ENCODE results near the gene JUP. TPM values are rescaled to one million over a fixed set of nuclear protein-coding genes. Genes with fewer than 3 reads are reported as not detected.

The JUP gene
- total RNA-seq, 2 experiments from 2014 or later: 0.77 to 0.99 TPM

GRCh38 chr17:41801374-41802271, 15.1 kb upstream of the JUP start:
- POLR2A ChIA-PET: no interaction called here
- H3K27me3 Mint-ChIP-seq: no peaks in the 10 kb centered on the region
- CTCF ChIA-PET: interaction anchor here (0.6 to 1.7 kb wide), 23 partner anchors 10 to 1954 kb away, joined by 3 to 8 read pairs (median 3); partner anchors contain the start of genes JUP, KLHL11 and P3H4
- no peaks in the 10 kb centered on the region for H3K9me3 Mint-ChIP-seq
- H3K4me3 Mint-ChIP-seq: no peak overlapping the region
- peaks cover 11% of the 10 kb centered on the region for H3K4me1 Mint-ChIP-seq
- H3K27ac Mint-ChIP-seq: no peak overlapping the region
- peak; percentile 77 for DNase-seq
- H3K36me3 Mint-ChIP-seq (ENCODE audit: low read depth): no peaks in the 10 kb centered on the region

GRCh38 chr17:41800601-41801373, 14.3 kb upstream of the JUP start:
- H3K4me3 Mint-ChIP-seq: no peak overlapping the region
- peaks cover 11% of the 10 kb centered on the region for H3K4me1 Mint-ChIP-seq
- H3K27me3 Mint-ChIP-seq: no peaks in the 10 kb centered on the region
- ChIA-PET CTCF (interaction anchor here (0.6 to 1.7 kb wide), 11 partner anchors 10 to 233 kb away, joined by 3 to 8 read pairs (median 3); partner anchors contain the start of genes JUP and P3H4), POLR2A (interaction anchor here (0.6 kb wide), 1 partner anchor 233 kb away, joined by 3 read pairs; no protein-coding TSS in a partner anchor)
- H3K27ac Mint-ChIP-seq: no peak overlapping the region
- no peaks in the 10 kb centered on the region for H3K36me3 Mint-ChIP-seq (ENCODE audit: low read depth)
- no peak for DNase-seq
- H3K9me3 Mint-ChIP-seq: no peaks in the 10 kb centered on the region

DNA sequence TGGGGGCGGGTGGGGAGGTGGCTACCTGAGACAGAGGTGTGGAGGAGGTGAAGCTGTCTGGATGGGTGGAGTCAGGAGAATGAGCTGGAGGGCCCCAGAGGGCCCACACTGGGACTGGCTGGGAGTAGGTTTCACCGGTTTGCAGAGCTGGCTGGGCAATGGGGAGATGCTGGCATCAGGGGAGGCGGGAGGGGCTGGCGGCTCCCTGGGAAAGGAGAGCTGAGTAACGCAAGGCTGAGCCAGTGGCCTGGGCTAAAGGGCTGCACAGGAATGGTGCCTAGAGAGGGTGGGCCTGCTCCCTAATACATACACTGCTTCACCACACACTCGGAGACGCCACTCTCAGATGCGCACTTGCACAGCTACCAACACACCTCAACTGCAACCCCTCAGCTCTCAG, 12.9 kb upstream of the JUP start:
- ChIA-PET CTCF (interaction anchor here (1.0 to 1.4 kb wide), 5 partner anchors 9 to 69 kb away, joined by 3 to 5 read pairs (median 3); no protein-coding TSS in a partner anchor), POLR2A (no interaction called here)
- no peaks in the 10 kb centered on the region for H3K9me3 Mint-ChIP-seq
- no peak overlapping the region for H3K27ac Mint-ChIP-seq
- no peaks in the 10 kb centered on the region for H3K27me3 Mint-ChIP-seq
- H3K36me3 Mint-ChIP-seq (ENCODE audit: low read depth): no peaks in the 10 kb centered on the region
- no peak for DNase-seq
- H3K4me3 Mint-ChIP-seq: no peak overlapping the region
- peaks cover 11% of the 10 kb centered on the region for H3K4me1 Mint-ChIP-seq

GRCh38 chr17:41797377-41797776, 10.9 kb upstream of the JUP start:
- Mint-ChIP-seq H3K27ac (no peak overlapping the region), H3K36me3 (ENCODE audit: low read depth) (no peaks in the 10 kb centered on the region), H3K27me3 (no peaks in the 10 kb centered on the region), H3K4me3 (no peak overlapping the region), H3K9me3 (no peaks in the 10 kb centered on the region), H3K4me1 (peaks cover 14% of the 10 kb centered on the region)
- ChIA-PET POLR2A (no interaction called here), CTCF (no interaction called here)
- DNase-seq: no peak

GRCh38 chr17:41796121-41796895, 9.8 kb upstream of the JUP start:
- CTCF ChIA-PET: interaction anchor here (0.6 to 1.0 kb wide), 2 partner anchors 10 to 150 kb away, joined by 3 to 4 read pairs; partner anchors contain the start of gene JUP

DNA sequence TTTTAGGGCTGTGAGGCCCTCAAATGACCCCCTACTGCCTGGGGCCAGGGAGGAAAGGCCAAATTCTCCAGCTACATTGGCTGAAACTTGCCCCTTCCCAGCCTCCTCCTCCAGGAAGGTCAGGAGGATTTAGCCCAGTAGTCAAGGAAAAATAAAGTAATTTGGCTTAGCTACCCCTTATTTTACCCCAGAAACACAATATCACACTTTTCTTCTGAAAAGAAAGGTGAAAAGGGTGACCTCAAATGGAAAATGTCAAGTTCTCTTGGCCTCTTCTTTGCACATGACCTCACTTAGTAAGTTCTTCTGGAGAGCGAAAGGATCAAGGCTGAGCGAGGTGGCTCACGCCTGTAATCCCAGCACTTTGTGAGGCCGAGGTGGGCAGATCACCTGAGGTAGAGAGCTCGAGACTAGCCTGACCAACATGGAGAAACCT, 8.0 kb upstream of the JUP start:
- Mint-ChIP-seq H3K9me3 (no peaks in the 10 kb centered on the region), H3K36me3 (ENCODE audit: low read depth) (no peaks in the 10 kb centered on the region), H3K27me3 (no peaks in the 10 kb centered on the region), H3K27ac (no peak overlapping the region), H3K4me3 (no peak overlapping the region), H3K4me1 (peaks cover 14% of the 10 kb centered on the region)
- POLR2A ChIA-PET: interaction anchor here (0.6 kb wide), 1 partner anchor 106 kb away, joined by 3 read pairs; no protein-coding TSS in a partner anchor
- CTCF ChIA-PET: interaction anchor here (0.7 kb wide), 2 partner anchors 10 to 371 kb away, joined by 3 read pairs; no protein-coding TSS in a partner anchor
- no peak for DNase-seq

More at GRCh38 chr17:41796121-41796895, 9.8 kb upstream of the JUP start:
- POLR2A ChIA-PET: no interaction called here
- H3K27me3 Mint-ChIP-seq: no peaks in the 10 kb centered on the region
- no peak overlapping the region for H3K27ac Mint-ChIP-seq
- H3K36me3 Mint-ChIP-seq (ENCODE audit: low read depth): no peaks in the 10 kb centered on the region
- H3K4me1 Mint-ChIP-seq: peaks cover 14% of the 10 kb centered on the region
- H3K9me3 Mint-ChIP-seq: no peaks in the 10 kb centered on the region
- H3K4me3 Mint-ChIP-seq: no peak overlapping the region
- no peak for DNase-seq

GRCh38 chr17:41793784-41794539, 7.5 kb upstream of the JUP start:
- ChIA-PET POLR2A (interaction anchor here (0.6 kb wide), 1 partner anchor 106 kb away, joined by 3 read pairs; no protein-coding TSS in a partner anchor), CTCF (interaction anchor here (0.7 kb wide), 2 partner anchors 9 to 372 kb away, joined by 3 read pairs; no protein-coding TSS in a partner anchor)
- no peak for DNase-seq
- H3K9me3 Mint-ChIP-seq: no peaks in the 10 kb centered on the region
- no peaks in the 10 kb centered on the region for H3K36me3 Mint-ChIP-seq (ENCODE audit: low read depth)
- H3K4me3 Mint-ChIP-seq: no peak overlapping the region
- H3K27ac Mint-ChIP-seq: no peak overlapping the region
- H3K4me1 Mint-ChIP-seq: peaks cover 17% of the 10 kb centered on the region
- peaks cover 3% of the 10 kb centered on the region for H3K27me3 Mint-ChIP-seq

DNA sequence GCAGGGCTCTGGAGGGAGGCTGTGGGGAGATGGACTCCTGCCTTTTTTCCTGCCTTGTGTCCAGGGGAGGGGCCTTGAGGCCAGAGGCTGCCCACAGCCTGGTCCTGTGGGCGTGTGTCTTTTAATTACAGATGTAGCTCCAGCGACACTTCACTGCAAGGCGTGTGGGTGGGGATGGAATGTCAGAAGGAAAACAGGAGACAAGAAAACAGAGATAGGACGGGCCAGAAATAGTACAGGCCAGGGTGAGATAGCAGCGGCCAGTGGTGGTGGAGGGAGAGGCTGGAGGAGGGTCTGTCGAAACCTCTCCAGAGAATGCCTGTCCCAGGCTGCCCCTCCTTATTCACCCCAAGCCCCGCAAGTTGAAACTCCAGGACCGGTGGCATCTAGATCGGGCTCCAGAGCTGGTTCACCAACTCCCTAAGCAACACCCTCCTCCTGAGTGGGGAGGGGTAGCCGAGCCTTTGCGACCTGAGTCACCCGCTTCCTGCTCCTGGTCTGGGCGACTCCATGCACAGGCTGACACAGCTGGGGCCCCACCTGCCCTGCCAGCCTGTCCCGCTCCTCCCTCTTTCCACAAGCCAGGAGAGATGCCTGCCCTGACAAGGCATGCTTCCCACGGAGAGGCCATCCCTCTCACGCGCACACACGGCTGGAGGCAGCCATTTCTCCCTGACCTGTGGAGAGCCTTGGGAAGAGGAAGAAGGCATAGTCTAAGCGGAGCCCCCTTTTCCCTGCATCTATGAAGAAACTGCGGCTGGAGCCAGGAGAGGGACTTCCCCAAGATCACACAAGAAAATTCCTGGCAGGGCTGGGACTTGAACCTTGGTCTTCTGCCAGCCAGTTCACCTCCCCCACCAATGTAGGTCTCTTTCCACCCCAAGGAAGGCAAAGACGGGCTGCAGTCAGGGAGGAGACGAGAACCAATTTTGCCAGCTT, 6.6 kb upstream of the JUP start:
- CTCF ChIA-PET: no interaction called here
- no peak overlapping the region for H3K4me3 Mint-ChIP-seq
- peaks cover 7% of the 10 kb centered on the region for H3K27me3 Mint-ChIP-seq
- peaks cover 24% of the 10 kb centered on the region for H3K4me1 Mint-ChIP-seq
- no peaks in the 10 kb centered on the region for H3K9me3 Mint-ChIP-seq
- H3K27ac Mint-ChIP-seq: no peak overlapping the region
- H3K36me3 Mint-ChIP-seq (ENCODE audit: low read depth): no peaks in the 10 kb centered on the region
- DNase-seq: no peak
- POLR2A ChIA-PET: no interaction called here

DNA sequence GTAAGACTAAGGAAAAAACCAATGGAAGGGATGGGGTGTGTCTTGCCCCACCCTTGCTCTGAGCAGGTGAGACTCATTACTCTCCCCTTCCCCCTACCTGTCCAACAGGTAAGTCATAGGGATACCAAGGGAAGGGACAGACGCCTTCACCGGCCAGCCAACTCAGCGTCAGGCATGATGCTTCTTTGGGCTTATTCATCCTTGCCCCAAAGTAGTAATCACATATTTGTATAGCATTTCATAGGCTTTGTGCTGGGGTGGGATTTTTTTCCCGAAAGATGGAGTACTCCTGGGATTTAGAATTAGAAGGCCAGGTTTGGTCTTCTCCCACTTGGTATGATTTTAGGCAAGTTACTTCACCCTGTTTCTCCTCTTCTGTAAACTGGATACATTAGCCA, 509 bp upstream of the JUP start:
- Mint-ChIP-seq H3K36me3 (ENCODE audit: low read depth) (no peaks in the 10 kb centered on the region), H3K9me3 (no peaks in the 10 kb centered on the region), H3K27ac (peak overlapping the region; percentile 50), H3K4me1 (peaks cover 35% of the 10 kb centered on the region), H3K4me3 (peak overlapping the region; percentile 56), H3K27me3 (peaks cover 34% of the 10 kb centered on the region)
- ChIA-PET POLR2A (no interaction called here), CTCF (interaction anchor here (0.9 to 2.1 kb wide), 7 partner anchors 9 to 25 kb away, joined by 3 to 8 read pairs (median 4); partner anchors contain the start of gene P3H4)
- no peak for DNase-seq

DNA sequence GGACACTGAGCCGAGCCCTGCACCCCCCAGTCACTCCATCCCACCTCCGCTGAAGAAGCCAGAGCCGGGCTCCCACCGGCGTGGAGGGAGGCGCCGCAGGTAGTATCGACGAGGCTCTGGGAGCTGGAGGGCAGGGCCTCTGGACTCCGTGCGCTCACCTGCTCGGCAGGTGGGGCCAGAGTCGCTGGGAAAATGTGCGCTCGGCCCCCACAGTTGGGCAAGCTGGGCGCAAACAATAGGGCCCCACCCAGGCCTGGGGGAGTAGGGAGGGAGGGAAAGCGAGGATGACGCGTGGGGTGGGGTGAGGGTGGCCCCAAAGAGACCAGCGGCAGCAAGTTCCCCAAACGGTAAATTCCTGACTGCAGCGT, 668 bp downstream of the JUP start:
- ChIA-PET POLR2A (no interaction called here), CTCF (interaction anchor here (0.5 to 1.8 kb wide), 5 partner anchors 11 to 36 kb away, joined by 4 to 6 read pairs (median 4); partner anchors contain the start of gene P3H4)
- Mint-ChIP-seq H3K9me3 (no peaks in the 10 kb centered on the region), H3K27ac (no peak overlapping the region), H3K36me3 (ENCODE audit: low read depth) (no peaks in the 10 kb centered on the region), H3K4me3 (no peak overlapping the region), H3K27me3 (peaks cover 37% of the 10 kb centered on the region), H3K4me1 (peaks cover 32% of the 10 kb centered on the region)
- DNase-seq: no peak

All from activated CD4-positive, alpha-beta T cell treated with anti-CD3 and anti-CD28 coated beads, Interleukin-2, amount 10 ng/mL, durations not matched to agents 7 days and 5 days (primary cell).